Cardiac septum (tissue), 1 donor: ENCODE results near the gene PDE11A. TPM values are rescaled to one million over a fixed set of nuclear protein-coding genes. Genes with fewer than 3 reads are reported as not detected.

Experiments
- DNase-seq: peaks from one replicate; pipeline ENCODE4 v3.0.0-alpha.2; 2020; ENCODE audit warnings: low spot score
- intact Hi-C: fragments of 100-400 bp; cut with DNase I; formaldehyde crosslinking; loops from one replicate; pipeline ENCODE4 v1.14.0; 2022
- total RNA-seq: library from RNA; stranded (reverse); fragmentation: NEBNext Ultra II Directional; extraction: Animal tissue kit (Norgen Biotek cat#: 25700); gene quantifications from one replicate; pipeline ENCODE4 v1.2.1, GENCODE V29; 2021
- donor health status: DM: no; HTN: no; CAD: no.

Gene PDE11A
- total RNA-seq, 1 donor from 2014 or later: 0.54 TPM

GRCh38 chr2:177603181-177603580 lies 469.4 kb downstream of the PDE11A start:
- intact Hi-C loops: loop anchor here (5.0 kb wide), 2 partner anchors 266 to 436 kb away; no protein-coding TSS in a partner anchor
- DNase-seq: no peak

GRCh38 chr2:177602611-177603164 lies 469.9 kb downstream of the PDE11A start:
- intact Hi-C loops: loop anchor here (5.0 kb wide), 2 partner anchors 265 to 435 kb away; no protein-coding TSS in a partner anchor
- DNase-seq: no peak

GRCh38 chr2:177600917-177601316 lies 471.7 kb downstream of the PDE11A start:
- DNase-seq: no peak
- intact Hi-C loops: loop anchor here (5.0 kb wide), 2 partner anchors 264 to 434 kb away; no protein-coding TSS in a partner anchor

GRCh38 chr2:177599956-177600355 lies 472.6 kb downstream of the PDE11A start:
- intact Hi-C loops: loop anchor here (5.0 kb wide), 2 partner anchors 263 to 433 kb away; no protein-coding TSS in a partner anchor
- DNase-seq: no peak

GRCh38 chr2:177599139-177599688 lies 473.4 kb downstream of the PDE11A start:
- intact Hi-C loops: no loop called here
- no peak for DNase-seq

- intact Hi-C loops: no loop called here
Observed at GRCh38 chr2:177598326-177599138, 474.0 kb downstream of the PDE11A start.

GRCh38 chr2:177597759-177598158 lies 474.8 kb downstream of the PDE11A start:
- intact Hi-C loops: no loop called here
- DNase-seq: no peak

More at GRCh38 chr2:177598326-177599138, 474.0 kb downstream of the PDE11A start:
- no peak for DNase-seq

GRCh38 chr2:177596866-177597265 lies 475.7 kb downstream of the PDE11A start:
- DNase-seq: no peak

GRCh38 chr2:177595126-177595845 lies 477.3 kb downstream of the PDE11A start:
- no peak for DNase-seq
- intact Hi-C loops: no loop called here

More at GRCh38 chr2:177596866-177597265, 475.7 kb downstream of the PDE11A start:
- intact Hi-C loops: no loop called here

- no peak for DNase-seq
- intact Hi-C loops: no loop called here
Observed at GRCh38 chr2:177593402-177593801, 479.2 kb downstream of the PDE11A start.

GRCh38 chr2:177592945-177593344 lies 479.6 kb downstream of the PDE11A start:
- no peak for DNase-seq
- intact Hi-C loops: no loop called here

GRCh38 chr2:177592397-177592796 lies 480.2 kb downstream of the PDE11A start:
- DNase-seq: no peak
- intact Hi-C loops: no loop called here

- intact Hi-C loops: no loop called here
- no peak for DNase-seq
Observed at GRCh38 chr2:177589186-177589585, 483.4 kb downstream of the PDE11A start.

- DNase-seq: no peak
- intact Hi-C loops: no loop called here
Observed at GRCh38 chr2:177588671-177589070, 483.9 kb downstream of the PDE11A start.

- intact Hi-C loops: no loop called here
- DNase-seq: no peak
Observed at GRCh38 chr2:177587371-177587770, 485.2 kb downstream of the PDE11A start.

- intact Hi-C loops: no loop called here
Observed at GRCh38 chr2:177586154-177586553, 486.4 kb downstream of the PDE11A start.

GRCh38 chr2:177585234-177585863 lies 487.2 kb downstream of the PDE11A start:
- intact Hi-C loops: no loop called here
- DNase-seq: no peak

More at GRCh38 chr2:177586154-177586553, 486.4 kb downstream of the PDE11A start:
- no peak for DNase-seq

GRCh38 chr2:177584030-177584692 lies 488.4 kb downstream of the PDE11A start:
- intact Hi-C loops: no loop called here
- no peak for DNase-seq

GRCh38 chr2:177582000-177582399 lies 490.6 kb downstream of the PDE11A start:
- intact Hi-C loops: no loop called here
- DNase-seq: no peak
